ENCODE results near the gene ADGB. TPM values are rescaled to one million over a fixed set of nuclear protein-coding genes. Genes with fewer than 3 reads are reported as not detected.

The ADGB gene
- total RNA-seq, 2 donors from 2014 or later = 0.14 TPM; not detected in 1

- DNase-seq (no peak), ATAC-seq (replicated peaks in 1 of 2) (no peak)
- H3K27ac Mint-ChIP-seq = no peak overlapping the region
- H3K4me1 Mint-ChIP-seq (ENCODE audit: low read depth) = no peaks in the 10 kb centered on the region
- no peaks in the 10 kb centered on the region for H3K27me3 Mint-ChIP-seq (ENCODE audit: low read depth)
- no peaks in the 10 kb centered on the region for H3K36me3 Mint-ChIP-seq (ENCODE audit: insufficient read depth in 2 of 2)
- H3K9me3 Mint-ChIP-seq = peaks cover 0 to 2% of the 10 kb centered on the region in 2 donors
- H3K4me3 Mint-ChIP-seq = no peak overlapping the region
Measured at GRCh38 chr6:146650799-146651481, 52.2 kb downstream of the ADGB start.

DNA sequence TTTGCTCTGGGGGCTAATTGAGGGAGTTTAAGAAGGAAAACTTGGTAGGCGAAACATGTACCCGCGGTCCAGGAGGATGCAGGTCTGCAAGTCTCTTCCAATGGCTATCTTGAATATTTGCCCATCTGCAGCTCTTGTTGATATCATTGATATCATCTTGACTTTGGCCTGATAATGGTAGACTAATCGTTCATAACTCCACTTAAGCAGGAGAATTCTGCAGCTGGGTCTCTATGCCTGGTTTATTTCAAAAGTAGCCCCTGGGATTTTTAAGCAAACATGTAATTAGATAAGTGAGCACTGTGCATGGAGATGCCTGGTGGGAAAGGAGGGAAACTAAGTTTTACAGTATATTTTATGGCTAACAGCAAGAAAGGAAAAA lies 52.7 kb downstream of the ADGB start:
- H3K36me3 Mint-ChIP-seq (ENCODE audit: insufficient read depth in 2 of 2) = no peaks in the 10 kb centered on the region
- H3K9me3 Mint-ChIP-seq = peaks cover 0 to 2% of the 10 kb centered on the region in 2 donors
- no peak for DNase-seq
- no peaks in the 10 kb centered on the region for H3K4me1 Mint-ChIP-seq (ENCODE audit: low read depth)
- no peak for ATAC-seq (replicated peaks in 1 of 2)
- H3K27me3 Mint-ChIP-seq (ENCODE audit: low read depth) = no peaks in the 10 kb centered on the region
- no peak overlapping the region for H3K27ac Mint-ChIP-seq
- no peak overlapping the region for H3K4me3 Mint-ChIP-seq

GRCh38 chr6:146657432-146657831 lies 58.7 kb downstream of the ADGB start:
- Mint-ChIP-seq H3K4me1 (ENCODE audit: low read depth) (no peaks in the 10 kb centered on the region), H3K36me3 (ENCODE audit: insufficient read depth in 2 of 2) (no peaks in the 10 kb centered on the region), H3K27me3 (ENCODE audit: low read depth) (no peaks in the 10 kb centered on the region), H3K27ac (no peak overlapping the region), H3K9me3 (no peaks in the 10 kb centered on the region), H3K4me3 (no peak overlapping the region)
- ATAC-seq (replicated peaks in 1 of 2) = no peak
- DNase-seq = no peak

- ATAC-seq (replicated peaks in 1 of 2) (no peak), DNase-seq (no peak)
- no peak overlapping the region for H3K27ac Mint-ChIP-seq
- no peaks in the 10 kb centered on the region for H3K36me3 Mint-ChIP-seq (ENCODE audit: insufficient read depth in 2 of 2)
- no peaks in the 10 kb centered on the region for H3K9me3 Mint-ChIP-seq
- no peak overlapping the region for H3K4me3 Mint-ChIP-seq
- no peaks in the 10 kb centered on the region for H3K4me1 Mint-ChIP-seq (ENCODE audit: low read depth)
- no peaks in the 10 kb centered on the region for H3K27me3 Mint-ChIP-seq (ENCODE audit: low read depth)
Measured at GRCh38 chr6:146664871-146665360, 66.1 kb downstream of the ADGB start.

DNA sequence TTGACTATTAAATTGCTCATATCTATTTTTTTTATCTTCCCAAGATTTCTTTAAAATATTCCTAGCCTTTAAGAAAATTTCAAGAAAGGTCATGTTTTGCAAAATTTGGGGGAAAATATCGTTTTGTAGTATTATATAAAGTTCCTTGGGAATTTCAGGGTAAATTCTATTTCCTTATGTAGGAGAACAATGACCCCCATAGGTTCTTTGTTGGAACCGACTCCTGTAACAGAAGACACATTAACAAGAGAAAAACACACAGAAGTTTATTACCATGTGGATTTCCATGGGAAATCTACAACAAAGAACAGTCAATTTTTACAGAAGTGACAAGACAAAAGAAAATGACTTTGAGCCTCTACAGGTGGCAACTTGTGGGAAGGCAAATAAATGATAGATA lies 68.1 kb downstream of the ADGB start:
- H3K27ac Mint-ChIP-seq = no peak overlapping the region

DNA sequence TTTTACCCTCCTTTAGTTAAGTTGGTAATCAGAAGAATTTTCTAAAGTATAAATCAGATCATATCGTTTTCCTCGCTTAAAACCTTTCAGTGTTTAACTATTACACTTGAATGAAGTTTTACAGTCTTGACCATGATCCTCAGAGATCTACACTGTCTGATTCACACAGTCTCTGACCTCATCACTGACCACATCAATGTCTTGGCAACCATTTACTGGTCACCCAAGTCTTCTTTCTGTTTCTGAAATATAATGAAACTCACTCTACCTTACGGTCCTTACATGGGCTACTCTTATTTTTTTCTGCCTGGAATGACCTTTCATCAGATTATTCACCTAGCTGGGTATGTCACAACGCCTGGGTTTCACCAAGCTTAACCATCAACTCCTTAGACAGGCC lies 71.4 kb downstream of the ADGB start:
- Mint-ChIP-seq H3K36me3 (ENCODE audit: insufficient read depth in 2 of 2) (no peaks in the 10 kb centered on the region), H3K4me1 (ENCODE audit: low read depth) (no peaks in the 10 kb centered on the region), H3K27ac (no peak overlapping the region), H3K9me3 (no peaks in the 10 kb centered on the region), H3K4me3 (no peak overlapping the region), H3K27me3 (ENCODE audit: low read depth) (peaks cover 6% of the 10 kb centered on the region)
- no peak for DNase-seq
- ATAC-seq (replicated peaks in 1 of 2) = no peak

More for the DNA sequence above, 68.1 kb downstream of the ADGB start:
- ATAC-seq (replicated peaks in 1 of 2) (no peak), DNase-seq (no peak)
- Mint-ChIP-seq H3K27me3 (ENCODE audit: low read depth) (peaks cover 6% of the 10 kb centered on the region), H3K36me3 (ENCODE audit: insufficient read depth in 2 of 2) (no peaks in the 10 kb centered on the region), H3K9me3 (no peaks in the 10 kb centered on the region), H3K4me3 (no peak overlapping the region), H3K4me1 (ENCODE audit: low read depth) (no peaks in the 10 kb centered on the region)

GRCh38 chr6:146673069-146673468 lies 74.3 kb downstream of the ADGB start:
- H3K9me3 Mint-ChIP-seq = no peaks in the 10 kb centered on the region
- ATAC-seq (replicated peaks in 1 of 2) (no peak), DNase-seq (no peak)
- H3K27me3 Mint-ChIP-seq (ENCODE audit: low read depth) = peaks cover 6% of the 10 kb centered on the region
- no peak overlapping the region for H3K4me3 Mint-ChIP-seq
- H3K27ac Mint-ChIP-seq = no peak overlapping the region
- H3K4me1 Mint-ChIP-seq (ENCODE audit: low read depth) = no peaks in the 10 kb centered on the region
- H3K36me3 Mint-ChIP-seq (ENCODE audit: insufficient read depth in 2 of 2) = no peaks in the 10 kb centered on the region

DNA sequence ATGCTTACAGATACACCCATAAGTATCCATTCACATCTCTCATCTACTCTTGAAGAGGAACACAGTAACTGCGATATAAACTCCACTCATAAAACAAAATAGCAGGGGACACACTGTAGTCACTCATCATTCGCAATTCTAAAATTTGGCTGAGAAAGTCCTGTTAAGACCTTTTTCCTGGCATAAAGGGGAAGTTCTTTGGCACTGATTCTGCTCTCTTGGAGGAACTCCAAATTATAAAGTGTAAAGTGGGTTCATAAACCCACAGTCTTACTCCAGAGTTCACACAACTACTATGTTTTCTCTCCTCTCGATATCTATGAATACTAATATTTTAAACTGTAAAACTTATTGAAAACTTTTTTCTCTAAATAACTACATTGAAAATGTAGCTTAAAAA lies 80.6 kb downstream of the ADGB start:
- ATAC-seq (replicated peaks in 1 of 2) (no peak), DNase-seq (no peak)
- Mint-ChIP-seq H3K27ac (no peak overlapping the region), H3K9me3 (no peaks in the 10 kb centered on the region), H3K27me3 (ENCODE audit: low read depth) (no peaks in the 10 kb centered on the region), H3K36me3 (ENCODE audit: insufficient read depth in 2 of 2) (no peaks in the 10 kb centered on the region), H3K4me3 (no peak overlapping the region), H3K4me1 (ENCODE audit: low read depth) (no peaks in the 10 kb centered on the region)

- Mint-ChIP-seq H3K27me3 (ENCODE audit: low read depth) (no peaks in the 10 kb centered on the region), H3K9me3 (no peaks in the 10 kb centered on the region), H3K36me3 (ENCODE audit: insufficient read depth in 2 of 2) (no peaks in the 10 kb centered on the region), H3K4me3 (no peak overlapping the region), H3K27ac (no peak overlapping the region), H3K4me1 (ENCODE audit: low read depth) (no peaks in the 10 kb centered on the region)
- DNase-seq (no peak), ATAC-seq (replicated peaks in 1 of 2) (no peak)
Measured at GRCh38 chr6:146682919-146683318, 84.1 kb downstream of the ADGB start.

DNA sequence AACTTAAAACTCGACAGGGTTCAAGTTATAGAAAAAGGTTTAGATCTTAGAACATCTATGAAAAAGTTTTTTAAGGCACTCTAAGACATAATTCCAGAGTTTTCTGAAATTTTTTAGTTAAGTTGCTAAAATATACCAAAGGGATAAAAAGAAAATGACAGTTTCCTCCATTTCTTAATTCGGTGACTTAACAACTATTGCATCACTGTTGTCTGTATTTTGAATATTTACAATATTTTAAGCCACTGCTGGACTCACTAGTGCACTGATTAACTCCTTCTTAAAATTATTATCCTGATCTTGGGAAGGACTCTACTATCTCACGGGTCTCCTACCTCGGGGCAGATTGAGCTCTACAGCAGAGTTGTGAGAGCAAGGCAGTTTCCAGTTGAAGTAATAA lies 91.0 kb downstream of the ADGB start:
- DNase-seq (no peak), ATAC-seq (replicated peaks in 1 of 2) (no peak)
- Mint-ChIP-seq H3K4me1 (ENCODE audit: low read depth) (no peaks in the 10 kb centered on the region), H3K36me3 (ENCODE audit: insufficient read depth in 2 of 2) (no peaks in the 10 kb centered on the region), H3K4me3 (no peak overlapping the region), H3K9me3 (no peaks in the 10 kb centered on the region), H3K27me3 (ENCODE audit: low read depth) (peaks cover 9% of the 10 kb centered on the region), H3K27ac (no peak overlapping the region)

DNA sequence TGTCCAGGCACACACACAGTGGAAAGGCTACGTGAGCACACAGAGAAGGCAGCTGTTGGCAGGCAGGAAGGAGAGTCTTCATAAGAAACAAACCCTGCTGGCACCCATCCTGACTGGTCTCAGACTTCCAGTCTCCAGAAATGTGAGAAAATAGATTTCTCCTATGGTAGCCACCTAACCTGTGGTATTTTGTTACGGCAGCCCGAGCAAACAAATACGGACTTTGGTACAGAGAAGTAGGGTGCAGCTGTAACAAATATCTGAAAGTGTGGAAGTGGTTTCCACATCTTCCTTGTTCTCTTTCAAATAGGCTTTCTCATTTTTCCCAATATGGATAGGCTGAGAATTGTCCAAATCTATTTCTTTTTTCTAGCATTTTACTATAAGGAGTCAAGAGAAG lies 94.6 kb downstream of the ADGB start:
- H3K4me1 Mint-ChIP-seq (ENCODE audit: low read depth) = no peaks in the 10 kb centered on the region
- no peak overlapping the region for H3K4me3 Mint-ChIP-seq
- DNase-seq = no peak
- H3K27ac Mint-ChIP-seq = no peak overlapping the region
- peaks cover 9% of the 10 kb centered on the region for H3K27me3 Mint-ChIP-seq (ENCODE audit: low read depth)
- ATAC-seq (replicated peaks in 1 of 2) = no peak
- no peaks in the 10 kb centered on the region for H3K36me3 Mint-ChIP-seq (ENCODE audit: insufficient read depth in 2 of 2)
- no peaks in the 10 kb centered on the region for H3K9me3 Mint-ChIP-seq

DNA sequence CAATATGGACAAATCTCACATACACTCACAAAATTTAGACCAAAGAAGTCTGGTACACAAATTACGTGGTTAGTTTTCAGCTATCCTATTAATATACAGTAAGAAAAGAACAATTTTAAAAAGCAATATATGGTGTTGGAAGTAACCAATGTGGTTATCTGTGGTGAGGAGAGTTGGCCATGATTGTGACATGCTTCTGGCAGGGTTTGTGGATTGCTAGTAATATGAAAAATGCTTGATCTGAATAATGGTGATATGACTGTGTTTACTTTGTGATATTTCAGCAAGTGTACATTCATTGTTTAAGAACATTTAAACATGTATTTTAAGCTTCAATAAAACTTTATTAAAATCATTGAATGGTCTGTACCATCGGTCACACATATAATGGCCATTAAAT lies 99.1 kb downstream of the ADGB start:
- Mint-ChIP-seq H3K4me3 (no peak overlapping the region), H3K27ac (no peak overlapping the region), H3K36me3 (ENCODE audit: insufficient read depth in 2 of 2) (no peaks in the 10 kb centered on the region), H3K27me3 (ENCODE audit: low read depth) (no peaks in the 10 kb centered on the region), H3K9me3 (no peaks in the 10 kb centered on the region), H3K4me1 (ENCODE audit: low read depth) (no peaks in the 10 kb centered on the region)
- no peak for DNase-seq
- ATAC-seq (replicated peaks in 1 of 2) = no peak

DNA sequence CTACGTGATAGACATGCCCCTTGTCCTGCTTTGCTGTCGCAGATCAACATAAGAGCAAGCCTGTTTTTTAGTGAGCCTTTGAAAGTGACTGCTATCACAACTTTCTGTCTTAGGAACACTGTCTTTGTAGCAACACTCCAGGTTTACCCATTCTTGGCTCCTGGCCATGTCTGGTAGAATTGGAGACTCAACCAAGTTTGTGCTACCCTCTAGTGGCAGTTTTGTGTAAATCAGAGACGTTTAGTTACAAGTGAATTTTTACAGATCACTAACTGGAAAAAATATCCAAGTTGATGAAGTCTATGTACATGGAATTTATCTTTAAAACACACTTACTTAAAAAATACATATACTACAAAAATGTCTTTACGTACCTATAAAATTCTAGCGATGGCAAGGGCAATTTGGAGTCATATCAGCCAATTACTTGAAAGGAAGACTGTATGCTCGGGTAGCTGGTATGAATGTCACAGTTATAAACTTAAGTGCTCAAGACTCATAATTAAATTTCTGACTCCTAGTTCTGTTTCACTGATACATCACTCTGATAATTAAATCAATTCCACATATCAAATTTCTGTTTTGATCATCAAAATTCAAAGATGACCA lies 101.4 kb downstream of the ADGB start:
- peak in 1 of 2 donors; percentile 50 for ATAC-seq (replicated peaks in 1 of 2)
- no peak overlapping the region for H3K4me3 Mint-ChIP-seq

DNA sequence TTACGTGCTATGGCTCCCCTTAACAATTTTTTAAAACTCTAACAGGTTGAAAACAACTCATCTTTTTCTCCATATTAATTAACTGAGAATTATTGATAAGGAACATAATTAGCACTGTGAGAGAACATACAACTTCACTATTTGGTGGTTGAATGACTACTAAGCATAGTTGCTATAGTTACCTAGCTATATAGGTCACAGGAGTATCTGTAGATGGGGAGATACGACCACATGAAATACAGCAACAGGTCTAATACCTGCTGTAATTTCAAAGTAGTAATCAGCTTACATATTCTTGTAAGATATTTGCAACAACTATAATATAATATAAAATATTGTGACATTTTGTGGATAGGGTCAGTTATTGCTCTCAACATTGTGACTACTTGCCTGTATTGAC lies 102.9 kb downstream of the ADGB start:
- Mint-ChIP-seq H3K4me1 (ENCODE audit: low read depth) (no peaks in the 10 kb centered on the region), H3K9me3 (peaks cover 0 to 2% of the 10 kb centered on the region in 2 donors), H3K27ac (no peak overlapping the region), H3K4me3 (no peak overlapping the region), H3K36me3 (ENCODE audit: insufficient read depth in 2 of 2) (peaks cover 0 to 1% of the 10 kb centered on the region in 2 donors), H3K27me3 (ENCODE audit: low read depth) (peaks cover 5% of the 10 kb centered on the region)
- no peak for ATAC-seq (replicated peaks in 1 of 2)
- no peak for DNase-seq

More for the DNA sequence above, 101.4 kb downstream of the ADGB start:
- DNase-seq = peak; percentile 39 to 47
- Mint-ChIP-seq H3K4me1 (ENCODE audit: low read depth) (no peaks in the 10 kb centered on the region), H3K36me3 (ENCODE audit: insufficient read depth in 2 of 2) (no peaks in the 10 kb centered on the region), H3K9me3 (peaks cover 0 to 2% of the 10 kb centered on the region in 2 donors), H3K27me3 (ENCODE audit: low read depth) (peaks cover 5% of the 10 kb centered on the region), H3K27ac (no peak overlapping the region)

All from activated T-cell treated with anti-CD3 and anti-CD28 coated beads, Interleukin-2, amount 50 U/mL, for 72 hours (primary cell).